ENCODE measurements around the gene TRABD.

Gene TRABD

GRCh38 chr22:50175921-50176849, 9.5 kb upstream of the TRABD start:
- Mint-ChIP-seq H3K4me1 (ENCODE audit: low read depth) (no peaks in the 10 kb centered on the region), H3K9me3 (no peaks in the 10 kb centered on the region), H3K27me3 (ENCODE audit: low read depth) (peaks cover 22% of the 10 kb centered on the region), H3K36me3 (ENCODE audit: low read depth) (no peaks in the 10 kb centered on the region), H3K4me3 (no peak overlapping the region), H3K27ac (no peak overlapping the region)

- H3K9me3 Mint-ChIP-seq: no peaks in the 10 kb centered on the region
- peaks cover 18% of the 10 kb centered on the region for H3K27me3 Mint-ChIP-seq (ENCODE audit: low read depth)
- H3K4me1 Mint-ChIP-seq (ENCODE audit: low read depth): no peaks in the 10 kb centered on the region
- no peak overlapping the region for H3K27ac Mint-ChIP-seq
- H3K36me3 Mint-ChIP-seq (ENCODE audit: low read depth): no peaks in the 10 kb centered on the region
- H3K4me3 Mint-ChIP-seq: no peak overlapping the region
These were observed 8.7 kb upstream of the TRABD start for GRCh38 chr22:50176850-50177536.

GRCh38 chr22:50177537-50178470, 7.9 kb upstream of the TRABD start:
- Mint-ChIP-seq H3K27me3 (ENCODE audit: low read depth) (peaks cover 10% of the 10 kb centered on the region), H3K4me3 (no peak overlapping the region), H3K4me1 (ENCODE audit: low read depth) (no peaks in the 10 kb centered on the region), H3K27ac (no peak overlapping the region), H3K9me3 (no peaks in the 10 kb centered on the region), H3K36me3 (ENCODE audit: low read depth) (no peaks in the 10 kb centered on the region)

GRCh38 chr22:50178471-50178864, 7.2 kb upstream of the TRABD start:
- Mint-ChIP-seq H3K27ac (no peak overlapping the region), H3K4me1 (ENCODE audit: low read depth) (no peaks in the 10 kb centered on the region), H3K4me3 (no peak overlapping the region), H3K9me3 (no peaks in the 10 kb centered on the region), H3K27me3 (ENCODE audit: low read depth) (peaks cover 4% of the 10 kb centered on the region), H3K36me3 (ENCODE audit: low read depth) (no peaks in the 10 kb centered on the region)

- Mint-ChIP-seq H3K4me1 (ENCODE audit: low read depth) (no peaks in the 10 kb centered on the region), H3K27ac (no peak overlapping the region), H3K9me3 (no peaks in the 10 kb centered on the region), H3K36me3 (ENCODE audit: low read depth) (no peaks in the 10 kb centered on the region), H3K27me3 (ENCODE audit: low read depth) (no peaks in the 10 kb centered on the region), H3K4me3 (no peak overlapping the region)
These were observed 6.5 kb upstream of the TRABD start for GRCh38 chr22:50178871-50179869.

GRCh38 chr22:50179937-50180726, 5.6 kb upstream of the TRABD start:
- Mint-ChIP-seq H3K36me3 (ENCODE audit: low read depth) (no peaks in the 10 kb centered on the region), H3K4me1 (ENCODE audit: low read depth) (no peaks in the 10 kb centered on the region), H3K27ac (no peak overlapping the region), H3K4me3 (no peak overlapping the region), H3K27me3 (ENCODE audit: low read depth) (no peaks in the 10 kb centered on the region), H3K9me3 (no peaks in the 10 kb centered on the region)

- no peak overlapping the region for H3K4me3 Mint-ChIP-seq
- H3K27ac Mint-ChIP-seq: no peak overlapping the region
- no peaks in the 10 kb centered on the region for H3K36me3 Mint-ChIP-seq (ENCODE audit: low read depth)
- no peaks in the 10 kb centered on the region for H3K27me3 Mint-ChIP-seq (ENCODE audit: low read depth)
- peaks cover 2% of the 10 kb centered on the region for H3K4me1 Mint-ChIP-seq (ENCODE audit: low read depth)
- H3K9me3 Mint-ChIP-seq: no peaks in the 10 kb centered on the region
These were observed 4.8 kb upstream of the TRABD start for GRCh38 chr22:50180727-50181521.

GRCh38 chr22:50182176-50183081, 3.3 kb upstream of the TRABD start:
- no peaks in the 10 kb centered on the region for H3K9me3 Mint-ChIP-seq
- H3K4me3 Mint-ChIP-seq: no peak overlapping the region
- peaks cover 7% of the 10 kb centered on the region for H3K4me1 Mint-ChIP-seq (ENCODE audit: low read depth)
- H3K27me3 Mint-ChIP-seq (ENCODE audit: low read depth): no peaks in the 10 kb centered on the region
- no peak overlapping the region for H3K27ac Mint-ChIP-seq
- H3K36me3 Mint-ChIP-seq (ENCODE audit: low read depth): peaks cover 4% of the 10 kb centered on the region

GRCh38 chr22:50183141-50183971, 2.4 kb upstream of the TRABD start:
- Mint-ChIP-seq H3K4me1 (ENCODE audit: low read depth) (peaks cover 8% of the 10 kb centered on the region), H3K27me3 (ENCODE audit: low read depth) (no peaks in the 10 kb centered on the region), H3K4me3 (no peak overlapping the region), H3K27ac (no peak overlapping the region), H3K36me3 (ENCODE audit: low read depth) (peaks cover 6% of the 10 kb centered on the region), H3K9me3 (no peaks in the 10 kb centered on the region)

GRCh38 chr22:50184004-50184901, 1.5 kb upstream of the TRABD start:
- Mint-ChIP-seq H3K27ac (peak overlapping the region; percentile 55), H3K36me3 (ENCODE audit: low read depth) (peaks cover 6% of the 10 kb centered on the region), H3K4me3 (peak overlapping the region; percentile 25), H3K27me3 (ENCODE audit: low read depth) (no peaks in the 10 kb centered on the region), H3K9me3 (no peaks in the 10 kb centered on the region), H3K4me1 (ENCODE audit: low read depth) (peaks cover 13% of the 10 kb centered on the region)
